ENCODE measurements around the gene DHX35.

Gene DHX35

GRCh38 chr20:38926142-38926933 lies 35.8 kb upstream of the DHX35 start, which contains the start of gene FAM83D (continued):
- no peak for TF ChIP-seq ZNF529 (tag by site-specific recombination; IDR thresholded peaks at IDR 0.05; ENCODE audit: insufficient replicate concordance)
- 0 out of 2 replicates have a peak, but pooled peaks have one; percentile 2 for TF ChIP-seq ZNF146 (tag by site-specific recombination; IDR thresholded peaks at IDR 0.05)
- no peak for TF ChIP-seq REST (tag by site-specific recombination; IDR thresholded peaks at IDR 0.05)
- peak; percentile 32; the same call in 1 of the 2 replicates for TF ChIP-seq ZFP69B (tag by site-specific recombination; IDR thresholded peaks at IDR 0.05)
- no peak for TF ChIP-seq SALL2 (tag by site-specific recombination; IDR thresholded peaks at IDR 0.05; ENCODE audit: borderline replicate concordance)
- no peak for TF ChIP-seq ZNF670 (tag by site-specific recombination; IDR thresholded peaks at IDR 0.05; ENCODE audit: low read depth)
- TF ChIP-seq KLF10 (tag by site-specific recombination; IDR thresholded peaks at IDR 0.05): peak; percentile 99
- TF ChIP-seq ZNF488 (tag by site-specific recombination; IDR thresholded peaks at IDR 0.05): no peak
- no peak for TF ChIP-seq OSR2 (tag by site-specific recombination; IDR thresholded peaks at IDR 0.05)
- TF ChIP-seq ZNF394 (tag by site-specific recombination; IDR thresholded peaks at IDR 0.05; ENCODE audit: borderline replicate concordance): no peak; the same call in 1 of the 2 replicates
- TF ChIP-seq GLI4 (tag by site-specific recombination; IDR thresholded peaks at IDR 0.05): no peak
- no peak for TF ChIP-seq ZBTB48 (tag by site-specific recombination; IDR thresholded peaks at IDR 0.05)
- TF ChIP-seq ZNF514 (tag by site-specific recombination; IDR thresholded peaks at IDR 0.05): no peak
- peak; percentile 48; the same call in 1 of the 2 replicates for TF ChIP-seq ZNF391 (tag by site-specific recombination; IDR thresholded peaks at IDR 0.05; ENCODE audit: borderline replicate concordance, low read depth)
- no peak for TF ChIP-seq ZBTB6 (tag by site-specific recombination; IDR thresholded peaks at IDR 0.05)
- no peak for TF ChIP-seq ZNF366 (tag by site-specific recombination; conservative IDR thresholded peaks at IDR 0.05)
- no peak for TF ChIP-seq ZNF10 (tag by site-specific recombination; IDR thresholded peaks at IDR 0.05)
- no peak for TF ChIP-seq ZNF664 (tag by site-specific recombination; IDR thresholded peaks at IDR 0.05)
- TF ChIP-seq ZNF292 (tag by site-specific recombination; IDR thresholded peaks at IDR 0.05; ENCODE audit: borderline replicate concordance, low read depth): no peak
- TF ChIP-seq ATF2 (tag by site-specific recombination; IDR thresholded peaks at IDR 0.05; ENCODE audit: low read depth): no peak
- no peak for TF ChIP-seq ZNF148 (tag by site-specific recombination; IDR thresholded peaks at IDR 0.05; ENCODE audit: borderline replicate concordance)
- TF ChIP-seq HOXC10 (CRISPR knock-in tag; IDR thresholded peaks at IDR 0.05): no peak
- TF ChIP-seq ZNF138 (tag by site-specific recombination; IDR thresholded peaks at IDR 0.05; ENCODE audit: borderline replicate concordance): no peak
- no peak for TF ChIP-seq ZNF580 (tag by site-specific recombination; IDR thresholded peaks at IDR 0.05)
- TF ChIP-seq AEBP2 (tag by site-specific recombination; IDR thresholded peaks at IDR 0.05; ENCODE audit: borderline replicate concordance): no peak

Data from HEK293 (cell line).